OCI-LY7 (cell line): ENCODE data around the gene GTF3C2.

ENCODE experiments used
- EZH2phosphoT487 ChIP-seq: fragments of 200-600 bp; sonication (generic); IDR thresholded peaks from 2 replicates; pipeline ENCODE4 v1.6.1; 2018; ENCODE audit warnings: low read depth, borderline replicate concordance, mild to moderate bottlenecking, mixed run types, antibody characterized with exemption, low read length, moderate library complexity, mixed read lengths
- TF ChIP-seq, protein P1 (sequence below): fragments of 200-600 bp; sonication (generic); conservative IDR thresholded peaks from 2 replicates; pipeline ENCODE4 v1.5.1; 2014; ENCODE audit warnings: mild to moderate bottlenecking, antibody characterized with exemption, low read length, moderate library complexity, mixed read lengths

- TF ChIP-seq, protein P1, sequence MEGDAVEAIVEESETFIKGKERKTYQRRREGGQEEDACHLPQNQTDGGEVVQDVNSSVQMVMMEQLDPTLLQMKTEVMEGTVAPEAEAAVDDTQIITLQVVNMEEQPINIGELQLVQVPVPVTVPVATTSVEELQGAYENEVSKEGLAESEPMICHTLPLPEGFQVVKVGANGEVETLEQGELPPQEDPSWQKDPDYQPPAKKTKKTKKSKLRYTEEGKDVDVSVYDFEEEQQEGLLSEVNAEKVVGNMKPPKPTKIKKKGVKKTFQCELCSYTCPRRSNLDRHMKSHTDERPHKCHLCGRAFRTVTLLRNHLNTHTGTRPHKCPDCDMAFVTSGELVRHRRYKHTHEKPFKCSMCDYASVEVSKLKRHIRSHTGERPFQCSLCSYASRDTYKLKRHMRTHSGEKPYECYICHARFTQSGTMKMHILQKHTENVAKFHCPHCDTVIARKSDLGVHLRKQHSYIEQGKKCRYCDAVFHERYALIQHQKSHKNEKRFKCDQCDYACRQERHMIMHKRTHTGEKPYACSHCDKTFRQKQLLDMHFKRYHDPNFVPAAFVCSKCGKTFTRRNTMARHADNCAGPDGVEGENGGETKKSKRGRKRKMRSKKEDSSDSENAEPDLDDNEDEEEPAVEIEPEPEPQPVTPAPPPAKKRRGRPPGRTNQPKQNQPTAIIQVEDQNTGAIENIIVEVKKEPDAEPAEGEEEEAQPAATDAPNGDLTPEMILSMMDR = no peak
- no peak for TF ChIP-seq EZH2phosphoT487
These were observed 59.4 kb downstream of the GTF3C2 start for GRCh38 chr2:27297195-27297594.
